AG10803 (cell line): ENCODE results near the gene EFHC1.

Experiments used
- DNase-seq: peaks from one replicate; pipeline ENCODE4 v3.0.0; 2010; ENCODE audit warnings: low read depth
- H3K4me3 ChIP-seq: 2 replicates; pipeline ENCODE4 v1.5.1; 2011; ENCODE audit warnings: mild to moderate bottlenecking, low read length, control low read depth
- TF ChIP-seq, protein P1 (sequence below): conservative IDR thresholded peaks from 2 replicates; pipeline ENCODE4 v1.5.1; 2011; ENCODE audit warnings: mild to moderate bottlenecking, low read length, control low read depth, inconsistent platforms

EFHC1 gene

DNA sequence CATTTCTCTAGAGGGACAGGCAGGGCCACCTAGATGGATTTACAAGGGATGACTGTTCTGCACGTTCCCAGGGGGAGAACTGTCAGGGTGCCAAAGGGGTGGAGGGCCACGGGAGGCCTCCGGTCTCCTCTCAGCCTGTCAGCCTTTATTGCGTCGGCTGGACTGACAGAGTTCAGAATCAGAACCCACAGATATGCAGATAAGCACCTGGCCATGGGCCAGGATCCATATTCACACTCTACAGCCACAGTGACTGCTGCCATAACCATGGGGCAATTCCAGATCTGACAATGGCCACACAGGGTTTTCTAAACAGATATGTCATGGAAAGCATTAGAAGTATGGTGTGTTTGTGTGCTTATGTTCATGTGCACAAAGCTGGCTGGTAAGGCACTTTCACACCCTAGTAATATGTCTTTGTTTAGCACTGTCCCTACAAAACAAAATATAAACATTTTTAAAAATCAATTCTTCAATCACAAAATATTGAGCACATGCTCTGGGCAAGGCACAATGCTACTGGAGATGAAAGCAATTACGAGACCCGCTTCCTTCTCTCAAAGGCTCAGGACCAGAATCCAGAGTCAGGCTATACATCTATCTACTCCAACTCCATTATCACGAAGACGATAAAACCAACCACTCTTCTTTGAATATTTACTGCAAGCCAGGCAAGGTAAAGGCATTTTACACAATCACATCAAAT, 127.7 kb downstream of the EFHC1 start:
- TF ChIP-seq, protein P1, sequence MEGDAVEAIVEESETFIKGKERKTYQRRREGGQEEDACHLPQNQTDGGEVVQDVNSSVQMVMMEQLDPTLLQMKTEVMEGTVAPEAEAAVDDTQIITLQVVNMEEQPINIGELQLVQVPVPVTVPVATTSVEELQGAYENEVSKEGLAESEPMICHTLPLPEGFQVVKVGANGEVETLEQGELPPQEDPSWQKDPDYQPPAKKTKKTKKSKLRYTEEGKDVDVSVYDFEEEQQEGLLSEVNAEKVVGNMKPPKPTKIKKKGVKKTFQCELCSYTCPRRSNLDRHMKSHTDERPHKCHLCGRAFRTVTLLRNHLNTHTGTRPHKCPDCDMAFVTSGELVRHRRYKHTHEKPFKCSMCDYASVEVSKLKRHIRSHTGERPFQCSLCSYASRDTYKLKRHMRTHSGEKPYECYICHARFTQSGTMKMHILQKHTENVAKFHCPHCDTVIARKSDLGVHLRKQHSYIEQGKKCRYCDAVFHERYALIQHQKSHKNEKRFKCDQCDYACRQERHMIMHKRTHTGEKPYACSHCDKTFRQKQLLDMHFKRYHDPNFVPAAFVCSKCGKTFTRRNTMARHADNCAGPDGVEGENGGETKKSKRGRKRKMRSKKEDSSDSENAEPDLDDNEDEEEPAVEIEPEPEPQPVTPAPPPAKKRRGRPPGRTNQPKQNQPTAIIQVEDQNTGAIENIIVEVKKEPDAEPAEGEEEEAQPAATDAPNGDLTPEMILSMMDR, result no peak
- no peak for DNase-seq
- no peak overlapping the region for H3K4me3 ChIP-seq

GRCh38 chr6:52548353-52548713, 128.2 kb downstream of the EFHC1 start:
- no peak overlapping the region for H3K4me3 ChIP-seq
- DNase-seq, result no peak
- TF ChIP-seq, protein P1, result no peak

- TF ChIP-seq, protein P1, result no peak
- no peak for DNase-seq
- no peak overlapping the region for H3K4me3 ChIP-seq
Observed at GRCh38 chr6:52548999-52549398, 128.9 kb downstream of the EFHC1 start.

- DNase-seq, result no peak
- H3K4me3 ChIP-seq, result no peak overlapping the region
- TF ChIP-seq, protein P1, result no peak
Observed at GRCh38 chr6:52549428-52549827, 129.3 kb downstream of the EFHC1 start.

- TF ChIP-seq, protein P1, result no peak
- no peak overlapping the region for H3K4me3 ChIP-seq
- no peak for DNase-seq
Observed at GRCh38 chr6:52550014-52550575, 130.0 kb downstream of the EFHC1 start.

DNA sequence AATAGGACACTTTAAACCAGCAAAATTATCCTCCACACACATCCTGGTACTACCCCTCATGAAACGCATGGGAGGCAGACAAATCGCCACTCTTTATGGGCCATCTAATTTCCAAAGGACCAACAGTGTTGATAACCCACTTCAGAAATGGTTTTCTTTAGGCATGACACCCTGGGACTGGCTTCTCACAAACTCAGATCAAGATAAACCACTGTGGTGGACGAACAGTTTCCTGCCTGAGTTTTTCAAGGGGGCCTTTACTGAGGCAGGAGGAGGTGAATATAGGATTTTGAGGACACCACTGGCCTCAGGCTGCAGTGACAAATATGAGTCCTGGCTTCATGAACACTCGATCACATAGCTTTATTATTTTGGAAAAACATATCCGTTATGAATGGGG, 130.7 kb downstream of the EFHC1 start:
- H3K4me3 ChIP-seq, result no peak overlapping the region
- DNase-seq, result no peak

More for the DNA sequence above, 130.7 kb downstream of the EFHC1 start:
- TF ChIP-seq, protein P1, result no peak
